ENCODE measurements around the gene SMAD3.

Gene SMAD3

GRCh38 chr15:67142092-67142766 lies 76.8 kb downstream of the SMAD3 start:
- TF ChIP-seq CTCF (IDR thresholded peaks at IDR 0.05; ENCODE audit: extremely low read depth, insufficient read depth, missing control alignments) = no peak
- DNase-seq (ENCODE audit: low spot score) = no peak
- in situ Hi-C loops (cut with MboI; ENCODE audit: low pct_unique_long_range_greater_than_20kb, low sequenced_read_pairs, unreplicated experiment) = no loop called here

- no peak for DNase-seq (ENCODE audit: low spot score)
- in situ Hi-C loops (cut with MboI; ENCODE audit: low pct_unique_long_range_greater_than_20kb, low sequenced_read_pairs, unreplicated experiment) = no loop called here
- TF ChIP-seq CTCF (IDR thresholded peaks at IDR 0.05; ENCODE audit: extremely low read depth, insufficient read depth, missing control alignments) = no peak
These were observed 77.3 kb downstream of the SMAD3 start for GRCh38 chr15:67142767-67143100.

- in situ Hi-C loops (cut with MboI; ENCODE audit: low pct_unique_long_range_greater_than_20kb, low sequenced_read_pairs, unreplicated experiment) = no loop called here
- no peak for TF ChIP-seq CTCF (IDR thresholded peaks at IDR 0.05; ENCODE audit: extremely low read depth, insufficient read depth, missing control alignments)
- DNase-seq (ENCODE audit: low spot score) = no peak
These were observed 78.2 kb downstream of the SMAD3 start for GRCh38 chr15:67143646-67144045.

- no peak for TF ChIP-seq CTCF (IDR thresholded peaks at IDR 0.05; ENCODE audit: extremely low read depth, insufficient read depth, missing control alignments)
- in situ Hi-C loops (cut with MboI; ENCODE audit: low pct_unique_long_range_greater_than_20kb, low sequenced_read_pairs, unreplicated experiment) = no loop called here
- DNase-seq (ENCODE audit: low spot score) = no peak
These were observed 79.4 kb downstream of the SMAD3 start for GRCh38 chr15:67144609-67145311.

- TF ChIP-seq CTCF (IDR thresholded peaks at IDR 0.05; ENCODE audit: extremely low read depth, insufficient read depth, missing control alignments) = no peak
- in situ Hi-C loops (cut with MboI; ENCODE audit: low pct_unique_long_range_greater_than_20kb, low sequenced_read_pairs, unreplicated experiment) = no loop called here
- DNase-seq (ENCODE audit: low spot score) = no peak
These were observed 79.9 kb downstream of the SMAD3 start for GRCh38 chr15:67145312-67145610.

- no peak for DNase-seq (ENCODE audit: low spot score)
These were observed 80.3 kb downstream of the SMAD3 start for GRCh38 chr15:67145710-67146109.

More at GRCh38 chr15:67145710-67146109, 80.3 kb downstream of the SMAD3 start:
- in situ Hi-C loops (cut with MboI; ENCODE audit: low pct_unique_long_range_greater_than_20kb, low sequenced_read_pairs, unreplicated experiment) = no loop called here
- no peak for TF ChIP-seq CTCF (IDR thresholded peaks at IDR 0.05; ENCODE audit: extremely low read depth, insufficient read depth, missing control alignments)
